CD14-positive monocyte (primary cell): Measurements from ENCODE around the gene DHRS7B. TPM values are rescaled to one million over a fixed set of nuclear protein-coding genes. Genes with fewer than 3 reads are reported as not detected.

Experiments
- DNase-seq, 3 donors: peaks; one replicate each; pipeline ENCODE4 v3.0.0-alpha.2; 2011 to 2022
- H2AFZ ChIP-seq: 2 replicates; pipeline ENCODE4 v1.6.0; 2012; ENCODE audit warnings: mild to moderate bottlenecking, low read depth, low read length, inconsistent platforms; ENCODE audit not compliant: insufficient read depth, poor library complexity, severe bottlenecking
- H3K27ac ChIP-seq, 2 donors: 1 replicate in 1 of 2; 2 replicates in 1 of 2; pipeline ENCODE4 v1.5.1; 2012 to 2013; ENCODE audit warnings: low read length in 2 of 2, control low read depth in 1 of 2, inconsistent platforms in 1 of 2, low read depth in 1 of 2, mild to moderate bottlenecking in 1 of 2
- H3K27me3 ChIP-seq, 2 donors: one replicate each; pipeline versions ENCODE4 v1.6.0 to v1.6.1; 2011 to 2013; ENCODE audit warnings: low read length in 2 of 2; ENCODE audit not compliant: control insufficient read depth in 2 of 2, insufficient read depth in 2 of 2
- H3K36me3 ChIP-seq, 2 donors: replicated peaks in 1 of 2; 1 replicate in 1 of 2; 2 replicates in 1 of 2; pipeline versions ENCODE4 v1.5.1 to v1.6.1; 2012 to 2013; ENCODE audit warnings: low read length in 2 of 2, control low read depth in 1 of 2, inconsistent platforms in 1 of 2, mild to moderate bottlenecking in 1 of 2; ENCODE audit not compliant: insufficient read depth in 2 of 2, control insufficient read depth in 1 of 2
- H3K4me1 ChIP-seq, 2 donors: 1 replicate in 1 of 2; 2 replicates in 1 of 2; pipeline versions ENCODE4 v1.5.1 to v1.6.1; 2012 to 2013; ENCODE audit warnings: low read length in 2 of 2, control low read depth in 1 of 2, inconsistent platforms in 1 of 2, mild to moderate bottlenecking in 1 of 2, moderate library complexity in 1 of 2; ENCODE audit not compliant: insufficient read depth in 2 of 2, control insufficient read depth in 1 of 2
- H3K4me2 ChIP-seq: replicated peaks from 2 replicates; pipeline ENCODE3; 2012; ENCODE audit warnings: low read length, moderate library complexity, mild to moderate bottlenecking; ENCODE audit not compliant: poor library complexity, severe bottlenecking; ENCODE audit errors: extremely low read depth
- H3K4me3 ChIP-seq, 3 experiments: fragments of 200-600 bp in 1 of 3; sonication (generic) in 1 of 3; replicated peaks in 1 of 3; 1 replicate in 2 of 3; 2 replicates in 1 of 3; pipeline ENCODE4 v1.5.1; 2011 to 2013; ENCODE audit warnings: low read length in 3 of 3, mild to moderate bottlenecking in 3 of 3, control low read depth in 2 of 3, low read depth in 2 of 3, inconsistent platforms in 1 of 3, moderate library complexity in 1 of 3
- H3K79me2 ChIP-seq: 2 replicates; pipeline ENCODE4 v1.6.0; 2012; ENCODE audit warnings: mild to moderate bottlenecking, control low read depth, inconsistent platforms, low read length, moderate library complexity; ENCODE audit not compliant: insufficient read depth
- H3K9ac ChIP-seq: 2 replicates; pipeline ENCODE4 v1.6.0; 2017; ENCODE audit warnings: low read length, mild to moderate bottlenecking; ENCODE audit not compliant: insufficient read depth, poor library complexity, severe bottlenecking
- H3K9me3 ChIP-seq, 2 donors: replicated peaks in 1 of 2; 1 replicate in 1 of 2; 2 replicates in 1 of 2; pipeline versions ENCODE4 v1.5.1 to v1.6.1; 2012 to 2013; ENCODE audit warnings: low read length in 2 of 2, control low read depth in 1 of 2; ENCODE audit not compliant: control insufficient read depth in 1 of 2, insufficient read depth in 1 of 2
- H4K20me1 ChIP-seq: 2 replicates; pipeline ENCODE4 v1.6.0; 2012; ENCODE audit warnings: mild to moderate bottlenecking, low read length, control low read depth, moderate library complexity; ENCODE audit not compliant: insufficient read depth
- H3K27ac Mint-ChIP-seq, 7 donors: one replicate each; pipeline ENCODE4 v1.8.0; 2020; ENCODE audit warnings: mild to moderate bottlenecking in 7 of 7, mixed read lengths in 7 of 7, moderate library complexity in 6 of 7, inconsistent platforms in 2 of 7
- H3K27me3 Mint-ChIP-seq, 3 donors: one replicate each; pipeline ENCODE4 v1.8.0; 2021 to 2022; ENCODE audit warnings: low read depth in 3 of 3, mild to moderate bottlenecking in 3 of 3, mixed read lengths in 3 of 3, moderate library complexity in 3 of 3, inconsistent platforms in 1 of 3
- H3K36me3 Mint-ChIP-seq, 2 donors: one replicate each; pipeline ENCODE4 v1.8.0; 2020; ENCODE audit warnings: mixed read lengths in 2 of 2, inconsistent platforms in 1 of 2, mild to moderate bottlenecking in 1 of 2
- H3K4me1 Mint-ChIP-seq: one replicate; pipeline ENCODE4 v1.8.0; 2020; ENCODE audit warnings: mild to moderate bottlenecking, mixed read lengths
- H3K4me3 Mint-ChIP-seq, 2 donors: one replicate each; pipeline ENCODE4 v1.8.0; 2020; ENCODE audit warnings: mild to moderate bottlenecking in 2 of 2, mixed read lengths in 2 of 2, moderate library complexity in 1 of 2
- H3K9me3 Mint-ChIP-seq, 7 donors: one replicate each; pipeline ENCODE4 v1.8.0; 2020 to 2022; ENCODE audit warnings: mixed read lengths in 7 of 7, mild to moderate bottlenecking in 6 of 7, moderate library complexity in 6 of 7, inconsistent platforms in 2 of 7
- WGBS: methylation state at CpG from one replicate; pipeline ENCODE4 v1.1.5; 2013; ENCODE audit warnings: missing lambda C conversion rate; ENCODE audit not compliant: insufficient coverage; 5-methylcytosine and 5-hydroxymethylcytosine counted together
- intact Hi-C, 2 donors: fragments of 100-400 bp; cut with micrococcal nuclease; formaldehyde crosslinking; loops; one replicate each; pipeline versions ENCODE4 v1.15.0 to v1.15.1; 2023
- polyA plus RNA-seq, 3 donors: library from polyadenylated mRNA; depleted of rRNA in 1 of 3; unstranded in 2 of 3; stranded (reverse) in 1 of 3; fragments of 300-500 nt in 2 of 3; fragments of >200 nt in 1 of 3; fragmentation: Illumina TruSeq in 2 of 3; gene quantifications; 1 replicate in 2 of 3; 2 replicates in 1 of 3; pipeline ENCODE4 v1.2.3, GENCODE V29; 2012 to 2021
- TF ChIP-seq, protein P1 (sequence below): fragments of 200-600 bp; IDR thresholded peaks from one replicate; pipeline ENCODE4 v1.8.0; 2022; ENCODE audit warnings: antibody characterized with exemption, mild to moderate bottlenecking

Gene DHRS7B
- polyA plus RNA-seq, 3 donors, result 23.2 to 37.8 (median 33.9) TPM

DNA sequence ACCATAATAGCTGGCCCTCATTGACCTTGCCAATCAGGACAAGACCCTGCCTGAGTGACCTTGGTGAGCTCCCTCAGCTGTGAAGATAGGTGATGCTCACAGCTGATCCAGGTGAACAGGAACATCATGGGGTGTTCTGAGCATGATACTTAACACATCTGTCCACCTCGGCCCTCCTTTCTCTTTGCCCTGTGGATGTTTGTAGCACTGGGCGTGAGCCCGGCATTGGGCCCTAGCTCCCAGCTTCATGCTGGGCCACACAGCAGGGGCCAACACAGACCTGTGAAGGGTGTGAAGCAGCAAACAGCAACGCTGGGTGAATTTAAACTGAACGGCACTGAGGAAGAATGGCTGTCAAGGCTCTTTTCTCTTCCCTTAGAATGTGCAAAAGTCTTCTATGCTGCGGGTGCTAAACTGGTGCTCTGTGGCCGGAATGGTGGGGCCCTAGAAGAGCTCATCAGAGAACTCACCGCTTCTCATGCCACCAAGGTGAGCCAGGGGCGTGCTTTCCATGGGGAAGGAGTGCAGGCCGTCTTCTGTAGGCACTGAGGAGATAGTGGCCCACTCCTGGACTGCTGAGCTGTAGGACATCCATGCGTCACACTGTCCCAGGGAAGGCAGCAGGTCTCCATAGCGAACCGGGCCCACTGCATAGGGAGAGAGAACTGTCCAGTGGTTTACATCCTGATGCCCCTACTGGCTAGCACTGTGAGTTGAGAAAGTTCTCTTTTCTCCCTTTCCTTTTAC is 51.3 kb downstream of the DHRS7B start:
- TF ChIP-seq, protein P1, sequence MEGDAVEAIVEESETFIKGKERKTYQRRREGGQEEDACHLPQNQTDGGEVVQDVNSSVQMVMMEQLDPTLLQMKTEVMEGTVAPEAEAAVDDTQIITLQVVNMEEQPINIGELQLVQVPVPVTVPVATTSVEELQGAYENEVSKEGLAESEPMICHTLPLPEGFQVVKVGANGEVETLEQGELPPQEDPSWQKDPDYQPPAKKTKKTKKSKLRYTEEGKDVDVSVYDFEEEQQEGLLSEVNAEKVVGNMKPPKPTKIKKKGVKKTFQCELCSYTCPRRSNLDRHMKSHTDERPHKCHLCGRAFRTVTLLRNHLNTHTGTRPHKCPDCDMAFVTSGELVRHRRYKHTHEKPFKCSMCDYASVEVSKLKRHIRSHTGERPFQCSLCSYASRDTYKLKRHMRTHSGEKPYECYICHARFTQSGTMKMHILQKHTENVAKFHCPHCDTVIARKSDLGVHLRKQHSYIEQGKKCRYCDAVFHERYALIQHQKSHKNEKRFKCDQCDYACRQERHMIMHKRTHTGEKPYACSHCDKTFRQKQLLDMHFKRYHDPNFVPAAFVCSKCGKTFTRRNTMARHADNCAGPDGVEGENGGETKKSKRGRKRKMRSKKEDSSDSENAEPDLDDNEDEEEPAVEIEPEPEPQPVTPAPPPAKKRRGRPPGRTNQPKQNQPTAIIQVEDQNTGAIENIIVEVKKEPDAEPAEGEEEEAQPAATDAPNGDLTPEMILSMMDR, result no peak
- Histone ChIP-seq H3K4me1 (no peaks in the 10 kb centered on the region), H4K20me1 (no peaks in the 10 kb centered on the region), H3K79me2 (peaks cover under 1% of the 10 kb centered on the region), H3K4me2 (no peak overlapping the region), H3K36me3 (peaks cover 55 to 82% of the 10 kb centered on the region in 2 donors), H3K4me3 (no peak overlapping the region), H3K27ac (peak overlapping the region in 1 of 2 donors; percentile 9), H2AFZ (no peak overlapping the region), H3K9ac (no peak overlapping the region), H3K27me3 (no peaks in the 10 kb centered on the region), H3K9me3 (no peaks in the 10 kb centered on the region)
- Mint-ChIP-seq H3K4me1 (peaks cover 13% of the 10 kb centered on the region), H3K9me3 (no peaks in the 10 kb centered on the region), H3K4me3 (no peak overlapping the region), H3K27ac (peak overlapping the region in 2 of 7 donors; percentile 23 to 84), H3K36me3 (peaks cover 57 to 82% of the 10 kb centered on the region in 2 donors), H3K27me3 (peaks cover 0 to 1% (median 0%) of the 10 kb centered on the region in 3 donors)
- intact Hi-C loops, result loop anchor here in 1 of 2 donors (10.0 kb wide), 1 partner anchor 53 kb away; the partner anchor contains the start of gene DHRS7B
- 97% methylated on average over 11 of the region's 13 CpGs for WGBS
- no peak for DNase-seq

DNA sequence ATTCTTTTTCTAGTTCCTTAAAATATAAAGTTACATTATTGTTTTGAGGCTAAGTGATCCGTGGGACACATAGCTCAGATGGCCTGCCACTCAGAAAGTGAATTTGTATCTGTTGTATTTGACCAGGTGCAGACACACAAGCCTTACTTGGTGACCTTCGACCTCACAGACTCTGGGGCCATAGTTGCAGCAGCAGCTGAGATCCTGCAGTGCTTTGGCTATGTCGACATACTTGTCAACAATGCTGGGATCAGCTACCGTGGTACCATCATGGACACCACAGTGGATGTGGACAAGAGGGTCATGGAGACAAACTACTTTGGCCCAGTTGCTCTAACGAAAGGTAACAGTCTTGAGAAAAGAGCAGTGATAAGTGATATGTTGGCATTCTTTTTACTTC is 56.7 kb downstream of the DHRS7B start:
- WGBS, result 60% methylated on average over 5 of the region's 5 CpGs
- peaks cover 33 to 65% of the 10 kb centered on the region in 2 donors for H3K36me3 ChIP-seq
- peaks cover 8% of the 10 kb centered on the region for H3K4me1 Mint-ChIP-seq
- no peak overlapping the region for H3K9ac ChIP-seq
- H3K27ac Mint-ChIP-seq, result no peak overlapping the region
- DNase-seq, result no peak
- peaks cover 9 to 10% of the 10 kb centered on the region in 2 donors for H3K4me1 ChIP-seq
- H2AFZ ChIP-seq, result no peak overlapping the region
- no peaks in the 10 kb centered on the region for H3K9me3 Mint-ChIP-seq
- H3K4me3 ChIP-seq, result no peak overlapping the region
- H3K79me2 ChIP-seq, result no peaks in the 10 kb centered on the region
- H3K36me3 Mint-ChIP-seq, result peaks cover 52 to 82% of the 10 kb centered on the region in 2 donors
- no peak overlapping the region for H3K4me2 ChIP-seq
- intact Hi-C loops, result no loop called here
- no peak overlapping the region for H3K4me3 Mint-ChIP-seq
- H3K27me3 Mint-ChIP-seq, result no peaks in the 10 kb centered on the region
- H3K9me3 ChIP-seq, result no peaks in the 10 kb centered on the region
- H3K27ac ChIP-seq, result peak overlapping the region in 1 of 2 donors; percentile 38
- no peaks in the 10 kb centered on the region for H3K27me3 ChIP-seq
- no peaks in the 10 kb centered on the region for H4K20me1 ChIP-seq
- TF ChIP-seq, protein P1, result no peak
